HEK293 (cell line): ENCODE data around the gene HHIPL1.

Source experiments
- CTCF ChIA-PET: fragments of 350-600 bp; formaldehyde crosslinking; extraction: SDS; loops from one replicate; lab custom pipeline; 2021; ENCODE audit warnings: antibody characterized with exemption; lab: Yijun Ruan, JAX
- POLR2A ChIA-PET: fragments of 300-600 bp; formaldehyde crosslinking; extraction: SDS; loops from one replicate; lab custom pipeline; 2020; ENCODE audit warnings: antibody characterized with exemption, inconsistent platforms; lab: Yijun Ruan, JAX
- H3K27ac ChIP-seq: fragments of 200-500 bp; sonication (Bioruptor generic); 2 replicates; pipeline ENCODE4 v1.5.1; 2014; ENCODE audit warnings: low read depth, low read length, control low read depth, inconsistent platforms; ENCODE audit errors: extremely low read depth
- H3K36me3 ChIP-seq, 2 experiments: fragments of 200-500 bp in 1 of 2; sonication (Bioruptor generic) in 1 of 2; 1 replicate in 1 of 2; 2 replicates in 1 of 2; pipeline ENCODE4 v1.5.1; 2014 to 2017; ENCODE audit warnings: inconsistent platforms in 2 of 2, low read length in 2 of 2; ENCODE audit not compliant: control insufficient read depth in 2 of 2, insufficient read depth in 1 of 2
- H3K4me1 ChIP-seq: fragments of 200-500 bp; sonication (Bioruptor generic); 2 replicates; pipeline ENCODE4 v1.5.1; 2014; ENCODE audit warnings: mild to moderate bottlenecking, low read length, inconsistent platforms; ENCODE audit not compliant: control insufficient read depth, insufficient read depth
- H3K4me3 ChIP-seq: 2 replicates; pipeline ENCODE4 v1.5.1; 2011; ENCODE audit warnings: low read depth, mild to moderate bottlenecking, control low read depth, low read length, moderate library complexity
- H3K9me3 ChIP-seq: fragments of 200-500 bp; sonication (Bioruptor generic); 2 replicates; pipeline ENCODE4 v1.5.1; 2014; ENCODE audit warnings: low read depth, low read length, inconsistent platforms; ENCODE audit not compliant: control insufficient read depth, insufficient read depth
- FEZF1 ChIP-seq: fragments of 450-650 bp; formaldehyde crosslinking; IDR thresholded peaks from 2 replicates; pipeline ENCODE4 v1.5.1; 2016; ENCODE audit warnings: missing biosample characterization, missing genetic modification characterization
- GFI1B ChIP-seq: fragments of 450-650 bp; formaldehyde crosslinking; IDR thresholded peaks from 2 replicates; pipeline ENCODE4 v1.5.1; 2016; ENCODE audit warnings: missing biosample characterization, missing genetic modification characterization
- GLI2 ChIP-seq: fragments of 450-650 bp; formaldehyde crosslinking; IDR thresholded peaks from 2 replicates; pipeline ENCODE4; 2017; ENCODE audit warnings: missing biosample characterization, missing genetic modification characterization, low read depth, borderline replicate concordance
- GLIS1 ChIP-seq: fragments of 450-650 bp; formaldehyde crosslinking; IDR thresholded peaks from 2 replicates; pipeline ENCODE4 v1.5.1; 2016; ENCODE audit warnings: missing biosample characterization, missing genetic modification characterization
- HOXC10 ChIP-seq: sonication (generic); formaldehyde crosslinking; IDR thresholded peaks from 2 replicates; pipeline ENCODE4 v1.8.1; 2023; ENCODE audit warnings: mild to moderate bottlenecking, missing genetic modification reagents
- KLF8 ChIP-seq: fragments of 450-650 bp; formaldehyde crosslinking; IDR thresholded peaks from 2 replicates; pipeline ENCODE4 v1.5.1; 2016; ENCODE audit warnings: missing biosample characterization, missing genetic modification characterization
- OSR2 ChIP-seq: fragments of 450-650 bp; formaldehyde crosslinking; IDR thresholded peaks from 2 replicates; pipeline ENCODE4 v1.5.1; 2016; ENCODE audit warnings: missing biosample characterization, missing genetic modification characterization
- PATZ1 ChIP-seq: fragments of 450-650 bp; formaldehyde crosslinking; IDR thresholded peaks from 2 replicates; pipeline ENCODE4 v1.5.1; 2016; ENCODE audit warnings: missing biosample characterization, missing genetic modification characterization
- SP2 ChIP-seq: fragments of 450-650 bp; formaldehyde crosslinking; IDR thresholded peaks from 2 replicates; pipeline ENCODE4 v1.5.1; 2016; ENCODE audit warnings: missing biosample characterization, missing genetic modification characterization
- SP3 ChIP-seq: fragments of 450-650 bp; formaldehyde crosslinking; IDR thresholded peaks from 2 replicates; pipeline ENCODE4 v1.5.1; 2016; ENCODE audit warnings: missing biosample characterization, missing genetic modification characterization
- SP7 ChIP-seq: fragments of 450-650 bp; formaldehyde crosslinking; IDR thresholded peaks from 2 replicates; pipeline ENCODE4 v1.5.1; 2016; ENCODE audit warnings: missing biosample characterization, missing genetic modification characterization
- TRIM28 ChIP-seq: IDR thresholded peaks from 2 replicates; pipeline ENCODE4 v1.6.1; 2011; ENCODE audit warnings: low read length, control low read depth, borderline replicate concordance
- ZBTB17 ChIP-seq: fragments of 450-650 bp; formaldehyde crosslinking; IDR thresholded peaks from 2 replicates; pipeline ENCODE4 v1.5.1; 2016; ENCODE audit warnings: missing biosample characterization, missing genetic modification characterization
- ZBTB26 ChIP-seq: fragments of 450-650 bp; formaldehyde crosslinking; optimal IDR thresholded peaks from 2 replicates; pipeline ENCODE3; 2016; ENCODE audit warnings: missing biosample characterization, mild to moderate bottlenecking, missing genetic modification characterization
- ZBTB44 ChIP-seq: fragments of 450-650 bp; IDR thresholded peaks from 2 replicates; pipeline ENCODE4 v1.5.1; 2018; ENCODE audit warnings: missing biosample characterization, mild to moderate bottlenecking, missing genetic modification characterization
- ZBTB6 ChIP-seq: fragments of 450-650 bp; formaldehyde crosslinking; IDR thresholded peaks from 2 replicates; pipeline ENCODE4 v1.5.1; 2017; ENCODE audit warnings: missing biosample characterization, missing genetic modification characterization
- ZNF10 ChIP-seq: fragments of 450-650 bp; formaldehyde crosslinking; IDR thresholded peaks from 2 replicates; pipeline ENCODE4 v1.5.1; 2017; ENCODE audit warnings: missing biosample characterization, missing genetic modification characterization
- ZNF112 ChIP-seq: fragments of 450-650 bp; formaldehyde crosslinking; IDR thresholded peaks from 2 replicates; pipeline ENCODE4 v1.5.0; 2017; ENCODE audit warnings: missing biosample characterization, missing genetic modification characterization
- ZNF18 ChIP-seq: fragments of 450-650 bp; formaldehyde crosslinking; IDR thresholded peaks from 2 replicates; pipeline ENCODE4 v1.5.1; 2016; ENCODE audit warnings: missing biosample characterization, missing genetic modification characterization
- ZNF2 ChIP-seq: fragments of 450-650 bp; formaldehyde crosslinking; IDR thresholded peaks from 2 replicates; pipeline ENCODE4 v1.5.1; 2016; ENCODE audit warnings: missing biosample characterization, missing genetic modification characterization
- ZNF23 ChIP-seq: fragments of 450-650 bp; formaldehyde crosslinking; IDR thresholded peaks from 2 replicates; pipeline ENCODE4 v1.5.1; 2016; ENCODE audit warnings: missing biosample characterization, missing genetic modification characterization, borderline replicate concordance
- ZNF335 ChIP-seq: fragments of 450-650 bp; formaldehyde crosslinking; conservative IDR thresholded peaks from 2 replicates; pipeline ENCODE4 v1.5.1; 2016; ENCODE audit warnings: missing biosample characterization, missing genetic modification characterization
- ZNF341 ChIP-seq: fragments of 450-650 bp; formaldehyde crosslinking; IDR thresholded peaks from 2 replicates; pipeline ENCODE4; 2016; ENCODE audit warnings: low read depth, missing biosample characterization, missing genetic modification characterization
- ZNF391 ChIP-seq: fragments of 450-650 bp; formaldehyde crosslinking; IDR thresholded peaks from 2 replicates; pipeline ENCODE4 v1.5.1; 2016; ENCODE audit warnings: low read depth, missing biosample characterization, missing genetic modification characterization, borderline replicate concordance
- ZNF416 ChIP-seq: fragments of 450-650 bp; formaldehyde crosslinking; IDR thresholded peaks from 2 replicates; pipeline ENCODE4 v1.5.1; 2016; ENCODE audit warnings: missing biosample characterization, missing genetic modification characterization
- ZNF423 ChIP-seq: fragments of 450-650 bp; formaldehyde crosslinking; IDR thresholded peaks from 2 replicates; pipeline ENCODE4 v1.5.1; 2016; ENCODE audit warnings: missing biosample characterization, missing genetic modification characterization
- ZNF449 ChIP-seq: fragments of 450-650 bp; formaldehyde crosslinking; IDR thresholded peaks from 2 replicates; pipeline ENCODE4 v1.5.1; 2017; ENCODE audit warnings: missing biosample characterization, mild to moderate bottlenecking, missing genetic modification characterization, moderate library complexity
- ZNF629 ChIP-seq: fragments of 450-650 bp; formaldehyde crosslinking; IDR thresholded peaks from 2 replicates; pipeline ENCODE4 v1.5.1; 2017; ENCODE audit warnings: missing biosample characterization, missing genetic modification characterization
- ZSCAN30 ChIP-seq: fragments of 450-650 bp; IDR thresholded peaks from 2 replicates; pipeline ENCODE4 v1.5.1; 2018; ENCODE audit warnings: missing biosample characterization, mild to moderate bottlenecking, missing genetic modification characterization, moderate library complexity

The HHIPL1 gene

GRCh38 chr14:99605299-99605961, 39.5 kb upstream of the HHIPL1 start:
- peaks cover 15% of the 10 kb centered on the region for H3K4me1 ChIP-seq
- CTCF ChIA-PET, result interaction anchor here (0.6 to 2.1 kb wide), 6 partner anchors 23 to 83 kb away, joined by 3 to 14 read pairs (median 4); no protein-coding TSS in a partner anchor
- peak overlapping the region; percentile 64 for H3K4me3 ChIP-seq
- POLR2A ChIA-PET, result interaction anchor here (0.7 to 3.1 kb wide), 4 partner anchors 15 to 124 kb away, joined by 3 to 20 read pairs (median 8); partner anchors contain the start of genes CCNK and SETD3
- H3K36me3 ChIP-seq, result no peaks in the 10 kb centered on the region
- no peaks in the 10 kb centered on the region for H3K9me3 ChIP-seq
- peak overlapping the region; percentile 93; the same call in 1 of the 2 replicates for H3K27ac ChIP-seq
- TF ChIP-seq GLIS1 (tag by site-specific recombination) (peak; percentile 94), ZNF18 (tag by site-specific recombination) (0 out of 2 replicates have a peak, but pooled peaks have one; percentile 13), GFI1B (tag by site-specific recombination) (no peak), ZNF416 (tag by site-specific recombination) (no peak), ZBTB44 (tag by site-specific recombination) (peak; percentile 34; the same call in 1 of the 2 replicates), KLF8 (peak; percentile 30), GLI2 (tag by site-specific recombination) (no peak), HOXC10 (CRISPR knock-in tag) (no peak), OSR2 (tag by site-specific recombination) (no peak), ZNF391 (tag by site-specific recombination) (peak; percentile 58; the same call in 1 of the 2 replicates), ZNF10 (tag by site-specific recombination) (peak; percentile 80), ZNF2 (tag by site-specific recombination) (peak; percentile 51; the same call in 1 of the 2 replicates), SP2 (peak; percentile 61), ZNF423 (tag by site-specific recombination) (peak; percentile 79; the same call in 1 of the 2 replicates), ZBTB6 (tag by site-specific recombination) (no peak), ZNF23 (no peak), ZNF112 (tag by site-specific recombination) (no peak), ZBTB26 (peak; percentile 81), FEZF1 (tag by site-specific recombination) (peak; percentile 48; the same call in 1 of the 2 replicates), PATZ1 (tag by site-specific recombination) (peak; percentile 33), ZSCAN30 (tag by site-specific recombination) (peak; percentile 41), SP7 (peak; percentile 37; the same call in 1 of the 2 replicates), ZNF335 (tag by site-specific recombination) (peak; percentile 38), TRIM28 (no peak), SP3 (tag by site-specific recombination) (peak; percentile 52), ZBTB17 (peak; percentile 99), ZNF629 (peak; percentile 23; the same call in 1 of the 2 replicates), ZNF341 (peak; percentile 84), ZNF449 (tag by site-specific recombination) (no peak)
